Subcutaneous adipose tissue (tissue), 4 donors: ENCODE data around the gene MB. TPM values are rescaled to one million over a fixed set of nuclear protein-coding genes. Genes with fewer than 3 reads are reported as not detected.

Source experiments
- total RNA-seq, 4 donors: library from RNA; depleted of rRNA; stranded (reverse); fragments of >200 nt; gene quantifications; one replicate each; pipeline ENCODE4 v1.1.0, GENCODE V29; 2016
- TF ChIP-seq, protein P1 (sequence below): fragments of 450-650 bp; IDR thresholded peaks from one replicate; pipeline ENCODE4 v1.5.1; 2016; ENCODE audit warnings: low read depth, mild to moderate bottlenecking, control low read depth, antibody characterized with exemption, moderate library complexity

MB gene
- total RNA-seq, 4 donors from 2014 or later = not detected

DNA sequence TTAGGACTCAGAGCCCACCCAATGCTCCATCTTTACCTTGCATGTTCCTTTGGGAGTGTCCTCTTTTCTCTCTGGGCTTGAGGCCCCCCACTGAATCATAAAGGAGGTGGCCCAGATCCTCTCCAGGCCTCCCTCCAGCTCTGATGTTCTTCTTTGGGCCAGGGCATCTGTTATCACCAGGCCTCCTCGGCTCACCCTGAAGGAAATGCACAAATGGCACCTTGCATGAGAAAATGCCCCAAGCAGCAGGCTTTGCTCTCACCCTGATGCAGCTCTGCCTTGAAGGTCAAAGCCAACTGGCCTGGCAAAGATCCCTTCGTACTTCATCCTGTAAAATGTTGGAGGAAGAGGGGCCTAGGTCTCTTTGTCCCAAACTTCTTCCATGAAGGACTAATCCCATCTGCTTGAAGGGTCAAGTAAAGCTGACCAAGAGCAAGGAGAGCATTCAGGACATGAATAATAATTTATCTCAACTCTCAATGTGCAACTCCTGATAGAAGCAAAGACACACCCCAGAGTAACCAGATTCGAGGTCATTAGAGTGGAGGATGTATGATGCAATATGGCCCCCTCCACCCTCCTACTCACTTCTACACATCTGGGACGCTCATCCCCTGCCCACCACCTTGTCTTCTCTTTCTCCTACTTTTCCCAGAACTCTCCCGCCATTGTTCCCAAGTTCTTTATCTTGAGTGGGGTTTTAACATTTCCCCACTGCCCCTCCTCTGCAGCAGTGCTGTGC, 40.6 kb upstream of the MB start:
- TF ChIP-seq, protein P1, sequence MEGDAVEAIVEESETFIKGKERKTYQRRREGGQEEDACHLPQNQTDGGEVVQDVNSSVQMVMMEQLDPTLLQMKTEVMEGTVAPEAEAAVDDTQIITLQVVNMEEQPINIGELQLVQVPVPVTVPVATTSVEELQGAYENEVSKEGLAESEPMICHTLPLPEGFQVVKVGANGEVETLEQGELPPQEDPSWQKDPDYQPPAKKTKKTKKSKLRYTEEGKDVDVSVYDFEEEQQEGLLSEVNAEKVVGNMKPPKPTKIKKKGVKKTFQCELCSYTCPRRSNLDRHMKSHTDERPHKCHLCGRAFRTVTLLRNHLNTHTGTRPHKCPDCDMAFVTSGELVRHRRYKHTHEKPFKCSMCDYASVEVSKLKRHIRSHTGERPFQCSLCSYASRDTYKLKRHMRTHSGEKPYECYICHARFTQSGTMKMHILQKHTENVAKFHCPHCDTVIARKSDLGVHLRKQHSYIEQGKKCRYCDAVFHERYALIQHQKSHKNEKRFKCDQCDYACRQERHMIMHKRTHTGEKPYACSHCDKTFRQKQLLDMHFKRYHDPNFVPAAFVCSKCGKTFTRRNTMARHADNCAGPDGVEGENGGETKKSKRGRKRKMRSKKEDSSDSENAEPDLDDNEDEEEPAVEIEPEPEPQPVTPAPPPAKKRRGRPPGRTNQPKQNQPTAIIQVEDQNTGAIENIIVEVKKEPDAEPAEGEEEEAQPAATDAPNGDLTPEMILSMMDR = no peak

GRCh38 chr22:35656284-35656752, 39.2 kb upstream of the MB start:
- TF ChIP-seq, protein P1 = no peak

GRCh38 chr22:35653824-35654223, 36.7 kb upstream of the MB start:
- TF ChIP-seq, protein P1 = no peak

GRCh38 chr22:35651085-35651484, 34.0 kb upstream of the MB start:
- TF ChIP-seq, protein P1 = no peak

GRCh38 chr22:35649636-35650250, 32.6 kb upstream of the MB start:
- TF ChIP-seq, protein P1 = no peak

GRCh38 chr22:35649026-35649553, 32.0 kb upstream of the MB start:
- TF ChIP-seq, protein P1 = no peak
